Panc1 (cell line): ENCODE measurements around the gene COL10A1. TPM values are rescaled to one million over a fixed set of nuclear protein-coding genes. Genes with fewer than 3 reads are reported as not detected.

Experiments used
- ATAC-seq: fragments of 200-7000 bp; cut with Tn5 transposase; 2 replicates; pipeline ENCODE4 v1.9.1; 2020; ENCODE audit warnings: mild to moderate bottlenecking, moderate library complexity
- BruUV-seq: library from RNA; stranded (reverse); fragments of 400-500 nt; replicated peaks from 2 replicates; lab custom pipeline; 2021; lab: Mats Ljungman, UMichigan
- CTCF ChIA-PET: fragments of 300-600 bp; sonication (Branson Sonifier 250); formaldehyde crosslinking; loops from one replicate; lab custom pipeline; 2022; ENCODE audit warnings: antibody characterized with exemption; lab: Charles Lee
- POLR2A ChIA-PET: fragments of 300-600 bp; sonication (Branson Sonifier 250); formaldehyde crosslinking; loops from one replicate; lab custom pipeline; 2022; ENCODE audit warnings: antibody characterized with exemption; lab: Charles Lee
- DNase-seq: peaks from one replicate; pipeline ENCODE4 v3.0.0-alpha.2; 2010; ENCODE audit warnings: low read depth, low spot score
- H3K27ac ChIP-seq: 2 replicates; pipeline ENCODE4 v1.5.1; 2011; ENCODE audit warnings: mild to moderate bottlenecking, low read length, inconsistent platforms
- H3K27me3 ChIP-seq: fragments of 200-500 bp; sonication (Bioruptor generic); 2 replicates; pipeline ENCODE4 v1.6.0; 2014; ENCODE audit warnings: low read length, inconsistent platforms; ENCODE audit not compliant: control insufficient read depth, insufficient read depth
- H3K36me3 ChIP-seq: fragments of 200-500 bp; sonication (Bioruptor generic); 2 replicates; pipeline ENCODE4 v1.5.1; 2014; ENCODE audit warnings: inconsistent platforms, mild to moderate bottlenecking, low read length, moderate library complexity; ENCODE audit not compliant: control insufficient read depth, insufficient read depth
- H3K4me1 ChIP-seq: 2 replicates; pipeline ENCODE4 v1.5.1; 2011; ENCODE audit warnings: inconsistent platforms, mild to moderate bottlenecking, low read length, moderate library complexity; ENCODE audit not compliant: control insufficient read depth, insufficient read depth
- H3K4me3 ChIP-seq, 2 experiments: 2 replicates each; pipeline ENCODE4 v1.5.1; 2011 to 2012; ENCODE audit warnings: low read depth in 2 of 2, low read length in 2 of 2, mild to moderate bottlenecking in 2 of 2, inconsistent platforms in 1 of 2, moderate library complexity in 1 of 2
- H3K9me3 ChIP-seq: fragments of 200-500 bp; sonication (Bioruptor generic); 2 replicates; pipeline ENCODE4 v1.5.1; 2014; ENCODE audit warnings: low read depth, mild to moderate bottlenecking, inconsistent platforms, low read length, moderate library complexity; ENCODE audit not compliant: control insufficient read depth, insufficient read depth
- CTCF ChIP-seq: fragments of 450-650 bp; IDR thresholded peaks from 2 replicates; pipeline ENCODE4 v1.5.1; 2017; ENCODE audit warnings: mild to moderate bottlenecking
- POLR2AphosphoS5 ChIP-seq: IDR thresholded peaks from 2 replicates; pipeline ENCODE4 v1.6.1; 2012; ENCODE audit warnings: mild to moderate bottlenecking, low read depth, low read length, moderate library complexity
- REST ChIP-seq, 2 experiments: IDR thresholded peaks; 2 replicates each; pipeline ENCODE4 v1.6.1; 2011 to 2012; ENCODE audit warnings: low read depth in 2 of 2, control low read depth in 1 of 2, low read length in 1 of 2, mild to moderate bottlenecking in 1 of 2, moderate library complexity in 1 of 2; ENCODE audit not compliant: insufficient read depth in 1 of 2
- SIN3A ChIP-seq: IDR thresholded peaks from 2 replicates; pipeline ENCODE4 v1.6.1; 2012; ENCODE audit warnings: low read depth, mild to moderate bottlenecking, low read length, moderate library complexity, borderline replicate concordance; ENCODE audit not compliant: insufficient read depth
- TCF7L2 ChIP-seq: IDR thresholded peaks from 2 replicates; pipeline ENCODE4 v1.6.1; 2011; ENCODE audit warnings: mild to moderate bottlenecking, low read depth, low read length, inconsistent platforms
- in situ Hi-C: cut with HindIII; loops from 2 replicates; pipeline ENCODE4 v1.10.0; 2016; ENCODE audit warnings: low sequenced_read_pairs, low pct_unique_long_range_greater_than_20kb
- intact Hi-C: fragments of 100-400 bp; cut with micrococcal nuclease; formaldehyde crosslinking; loops from one replicate; pipeline ENCODE4 v1.10.0; 2022; ENCODE audit not compliant: unreplicated experiment
- total RNA-seq: library from RNA; stranded (reverse); gene quantifications from one replicate; pipeline ENCODE4 v1.2.1, GENCODE V29; 2021; ENCODE audit not compliant: unreplicated experiment

Gene COL10A1
- total RNA-seq, 1 experiment from 2014 or later, result not detected

GRCh38 chr6:116101302-116101718 is 24.6 kb downstream of the COL10A1 start:
- in situ Hi-C loops, result no loop called here
- BruUV-seq, result no TSS peak
- Histone ChIP-seq H3K36me3 (no peaks in the 10 kb centered on the region; the same call in 1 of the 2 replicates), H3K9me3 (peaks cover 5% of the 10 kb centered on the region; the same call in 1 of the 2 replicates), H3K4me3 (peak overlapping the region; percentile 79 to 88), H3K27me3 (no peaks in the 10 kb centered on the region; the same call in 1 of the 2 replicates), H3K27ac (peak overlapping the region; percentile 89), H3K4me1 (peaks cover 18% of the 10 kb centered on the region)
- TF ChIP-seq TCF7L2, result no peak
- peak; percentile 33 for DNase-seq
- ATAC-seq, result no peak
- ChIA-PET CTCF (no interaction called here), POLR2A (interaction anchor here (0.6 kb wide), 1 partner anchor 11 kb away, joined by 4 read pairs; no protein-coding TSS in a partner anchor)
- intact Hi-C loops, result no loop called here

GRCh38 chr6:116100419-116101301 is 25.3 kb downstream of the COL10A1 start, which contains the start of gene NT5DC1:
Gene NT5DC1 (plus strand): TSS chr6:116100853. CDS start chr6:116100931, 78 bp downstream.
- CTCF ChIA-PET, result interaction anchor here (0.7 to 1.1 kb wide), 3 partner anchors 40 to 92 kb away, joined by 4 to 5 read pairs (median 5); partner anchors contain the start of gene FRK
- POLR2A ChIA-PET, result interaction anchor here (0.6 to 0.8 kb wide), 6 partner anchors 9 to 1027 kb away, joined by 3 to 9 read pairs (median 4); partner anchors contain the start of gene FRK
- ATAC-seq, result peak; percentile 99
- peak; percentile 67 for DNase-seq
- peak within 1 kb of the TSS; percentile 79 to 88 for H3K4me3 ChIP-seq
- H3K36me3 ChIP-seq, result no peaks in the 10 kb centered on the region
- H3K27me3 ChIP-seq, result no peaks in the 10 kb centered on the region; the same call in 1 of the 2 replicates
- H3K9me3 ChIP-seq, result peaks cover 11% of the 10 kb centered on the region; the same call in 1 of the 2 replicates
- BruUV-seq, result no TSS peak
- intact Hi-C loops, result no loop called here
- peak within 1 kb of the TSS; percentile 91 for H3K27ac ChIP-seq
- H3K4me1 ChIP-seq, result peaks cover 18% of the 10 kb centered on the region
- in situ Hi-C loops, result no loop called here
- TF ChIP-seq REST (IDR thresholded peaks at IDR 0.05; ENCODE audit: insufficient read depth in 1 of 2, low read depth in 2 of 2, low read length in 1 of 2) (0 out of 4 replicates have a peak, but pooled peaks of 1 of the 2 experiments have one; percentile 39), TCF7L2 (no peak), POLR2AphosphoS5 (peak; percentile 96), SIN3A (0 out of 2 replicates have a peak, but pooled peaks have one; percentile 2), CTCF (peak; percentile 61)
